ENCODE data around the gene CFAP69. TPM values are rescaled to one million over a fixed set of nuclear protein-coding genes. Genes with fewer than 3 reads are reported as not detected.

Gene CFAP69
- total RNA-seq, 1 experiment from 2014 or later, result 4.1 TPM

Other genes with a start within 250 kb of the CFAP69 start
- gene STEAP1, start 90.7 kb upstream of the CFAP69 start, total RNA-seq (2021; ENCODE audit: unreplicated experiment), result 18.8 TPM
- gene STEAP2, start 33.4 kb upstream of the CFAP69 start, total RNA-seq (2021; ENCODE audit: unreplicated experiment), result 13.4 TPM
- gene FAM237B, start 76.1 kb downstream of the CFAP69 start, total RNA-seq (2021; ENCODE audit: unreplicated experiment), result not detected
- 36.7 TPM for gene GTPBP10, start 101.5 kb downstream of the CFAP69 start, total RNA-seq (2021; ENCODE audit: unreplicated experiment)
- 30.6 TPM for gene CLDN12, start 158.3 kb downstream of the CFAP69 start, total RNA-seq (2021; ENCODE audit: unreplicated experiment)
- gene PTTG1IP2, start 224.5 kb downstream of the CFAP69 start, total RNA-seq (2021; ENCODE audit: unreplicated experiment), result not detected